CD4-positive, alpha-beta T cell (primary cell): ENCODE results near the gene ADAMTS8. TPM values are rescaled to one million over a fixed set of nuclear protein-coding genes. Genes with fewer than 3 reads are reported as not detected.

Experiments used
- ATAC-seq: fragments of 200-7000 bp; cut with Tn5 transposase; one replicate; pipeline ENCODE4 v1.10.0; 2022; ENCODE audit warnings: mild to moderate bottlenecking; ENCODE audit not compliant: poor library complexity
- CTCF ChIA-PET: fragments of 350-600 bp; sonication (Branson Sonifier 250); formaldehyde crosslinking; loops from one replicate; lab custom pipeline; 2021; ENCODE audit warnings: antibody characterized with exemption, inconsistent platforms; lab: Charles Lee
- POLR2A ChIA-PET: fragments of 350-600 bp; sonication (Branson Sonifier 250); formaldehyde crosslinking; loops from one replicate; lab custom pipeline; 2021; ENCODE audit warnings: antibody characterized with exemption, inconsistent platforms; lab: Charles Lee
- DNase-seq, 14 experiments: peaks; one replicate each; pipeline ENCODE4 v3.0.0-alpha.2; 2013 to 2020; ENCODE audit warnings: mixed read lengths in 2 of 14
- H3K27ac ChIP-seq, 2 donors: one replicate each; pipeline versions ENCODE4 v1.5.1 to v1.7.0; 2013; ENCODE audit warnings: low read length in 2 of 2, low read depth in 1 of 2, mild to moderate bottlenecking in 1 of 2
- H3K27me3 ChIP-seq, 2 experiments: 1 replicate in 1 of 2; 2 replicates in 1 of 2; pipeline versions ENCODE4 v1.6.1 to v1.7.0; 2013; ENCODE audit warnings: low read length in 2 of 2, control low read depth in 1 of 2, mild to moderate bottlenecking in 1 of 2, moderate library complexity in 1 of 2; ENCODE audit not compliant: insufficient read depth in 2 of 2, control insufficient read depth in 1 of 2
- H3K36me3 ChIP-seq: one replicate; pipeline ENCODE4 v1.6.1; 2013; ENCODE audit warnings: low read length, control low read depth; ENCODE audit not compliant: insufficient read depth
- H3K4me1 ChIP-seq: one replicate; pipeline ENCODE4 v1.6.1; 2013; ENCODE audit warnings: low read length, control low read depth; ENCODE audit not compliant: insufficient read depth
- H3K4me3 ChIP-seq: one replicate; pipeline ENCODE4 v1.5.1; 2013; ENCODE audit warnings: mild to moderate bottlenecking, low read length, moderate library complexity
- H3K9me3 ChIP-seq, 2 experiments: 1 replicate in 1 of 2; 2 replicates in 1 of 2; pipeline versions ENCODE4 v1.6.1 to v1.7.0; 2013; ENCODE audit warnings: low read length in 2 of 2, mild to moderate bottlenecking in 2 of 2, control low read depth in 1 of 2, moderate library complexity in 1 of 2; ENCODE audit not compliant: control insufficient read depth in 1 of 2, insufficient read depth in 1 of 2
- H3K27ac Mint-ChIP-seq: one replicate; pipeline ENCODE4 v1.8.0; 2020; ENCODE audit warnings: mixed read lengths
- H3K27me3 Mint-ChIP-seq: one replicate; pipeline ENCODE4 v1.8.0; 2021; ENCODE audit warnings: mixed read lengths
- H3K36me3 Mint-ChIP-seq: one replicate; pipeline ENCODE4 v1.8.0; 2021; ENCODE audit warnings: low read depth, mixed read lengths
- H3K4me1 Mint-ChIP-seq: one replicate; pipeline ENCODE4 v1.8.0; 2021; ENCODE audit warnings: low read depth, mixed read lengths
- H3K4me3 Mint-ChIP-seq: one replicate; pipeline ENCODE4 v1.8.0; 2020; ENCODE audit warnings: mild to moderate bottlenecking, mixed read lengths
- H3K9me3 Mint-ChIP-seq: one replicate; pipeline ENCODE4 v1.8.0; 2020; ENCODE audit warnings: mixed read lengths
- CTCF ChIP-seq: fragments of 200-600 bp; IDR thresholded peaks from one replicate; pipeline ENCODE4 v1.8.0; 2022; ENCODE audit warnings: antibody characterized with exemption, mild to moderate bottlenecking
- intact Hi-C, 2 experiments: fragments of 100-400 bp; cut with DNase I in 1 of 2; cut with micrococcal nuclease in 1 of 2; formaldehyde crosslinking; loops; one replicate each; pipeline versions ENCODE4 v1.15.1 to v1.9.0; 2023 to 2025; cut with DNase I, micrococcal nuclease
- total RNA-seq, 174 experiments: library from RNA in 2 of 174; stranded (reverse) in 2 of 174; gene quantifications; one replicate each; pipeline ENCODE4 v1.2.3 and lab custom pipeline; 2021 to 2026

The ADAMTS8 gene
- total RNA-seq, 2 experiments from 2014 or later: not detected

GRCh38 chr11:130434521-130435223 is 6.3 kb upstream of the ADAMTS8 start:
- no peak overlapping the region for H3K27ac ChIP-seq
- POLR2A ChIA-PET: no interaction called here
- H3K27me3 ChIP-seq: peaks cover 11 to 17% of the 10 kb centered on the region in 2 experiments
- peaks cover 16% of the 10 kb centered on the region for H3K4me1 Mint-ChIP-seq
- intact Hi-C loops: loop anchor here (1.0 to 10.0 kb wide), 4 partner anchors 221 to 460 kb away; no protein-coding TSS in a partner anchor
- H3K27ac Mint-ChIP-seq: no peak overlapping the region
- H3K36me3 Mint-ChIP-seq: no peaks in the 10 kb centered on the region
- DNase-seq (peak; percentile 43 to 86 (median 53)), ATAC-seq (peak; percentile 87)
- H3K9me3 ChIP-seq: no peaks in the 10 kb centered on the region
- no peaks in the 10 kb centered on the region for H3K9me3 Mint-ChIP-seq
- H3K4me3 ChIP-seq: peak overlapping the region; percentile 68
- H3K4me1 ChIP-seq: peaks cover 11% of the 10 kb centered on the region
- TF ChIP-seq CTCF: peak; percentile 88
- CTCF ChIA-PET: interaction anchor here (1.0 to 1.7 kb wide), 6 partner anchors 9 to 460 kb away, joined by 3 to 6 read pairs (median 6); no protein-coding TSS in a partner anchor
- H3K4me3 Mint-ChIP-seq: no peak overlapping the region
- H3K36me3 ChIP-seq: no peaks in the 10 kb centered on the region
- peaks cover 19% of the 10 kb centered on the region for H3K27me3 Mint-ChIP-seq

- intact Hi-C loops: loop anchor here in 1 of 2 experiments (10.0 kb wide), 1 partner anchor 461 kb away; no protein-coding TSS in a partner anchor
These were observed 4.9 kb upstream of the ADAMTS8 start for GRCh38 chr11:130433357-130433756.

GRCh38 chr11:130431801-130432200 is 3.4 kb upstream of the ADAMTS8 start:
- peak; percentile 38 for TF ChIP-seq CTCF
- Mint-ChIP-seq H3K4me3 (no peak overlapping the region), H3K36me3 (no peaks in the 10 kb centered on the region), H3K9me3 (no peaks in the 10 kb centered on the region), H3K27me3 (peaks cover 39% of the 10 kb centered on the region), H3K4me1 (peaks cover 7% of the 10 kb centered on the region), H3K27ac (no peak overlapping the region)
- no peaks in the 10 kb centered on the region for H3K36me3 ChIP-seq
- DNase-seq (no peak), ATAC-seq (no peak)
- peaks cover 33 to 35% of the 10 kb centered on the region in 2 experiments for H3K27me3 ChIP-seq
- H3K27ac ChIP-seq: no peak overlapping the region
- ChIA-PET POLR2A (no interaction called here), CTCF (interaction anchor here (1.3 to 1.4 kb wide), 3 partner anchors 17 to 430 kb away, joined by 3 to 13 read pairs (median 8); no protein-coding TSS in a partner anchor)
- peaks cover 0 to 4% of the 10 kb centered on the region in 2 experiments for H3K9me3 ChIP-seq
- H3K4me3 ChIP-seq: no peak overlapping the region
- H3K4me1 ChIP-seq: no peaks in the 10 kb centered on the region
- intact Hi-C loops: loop anchor here (1.0 to 10.0 kb wide), 3 partner anchors 219 to 463 kb away; no protein-coding TSS in a partner anchor

More at GRCh38 chr11:130433357-130433756, 4.9 kb upstream of the ADAMTS8 start:
- Mint-ChIP-seq H3K4me1 (peaks cover 12% of the 10 kb centered on the region), H3K4me3 (no peak overlapping the region), H3K9me3 (no peaks in the 10 kb centered on the region), H3K27me3 (peaks cover 32% of the 10 kb centered on the region), H3K36me3 (no peaks in the 10 kb centered on the region), H3K27ac (no peak overlapping the region)
- no peak for TF ChIP-seq CTCF
- DNase-seq: no peak
- Histone ChIP-seq H3K4me3 (no peak overlapping the region), H3K27me3 (peaks cover 23 to 25% of the 10 kb centered on the region in 2 experiments), H3K36me3 (no peaks in the 10 kb centered on the region), H3K27ac (no peak overlapping the region), H3K9me3 (no peaks in the 10 kb centered on the region), H3K4me1 (peaks cover 3% of the 10 kb centered on the region)
- ChIA-PET POLR2A (no interaction called here), CTCF (interaction anchor here (1.0 to 1.7 kb wide), 2 partner anchors 429 to 461 kb away, joined by 3 to 5 read pairs; no protein-coding TSS in a partner anchor)
- ATAC-seq: no peak
